Colon (tissue), 2 donors: ENCODE data around the gene UNC13B.
"Not testable (repeated sequence)": the region's sequence is repeated elsewhere in the genome, so short reads cannot be mapped to it uniquely, and the experiment has no call there.

Source experiments
- FAIRE-seq: peaks from 2 replicates; lab custom pipeline; 2012; peaks lifted over from hg19 to GRCh38; lab: Jason Lieb, UNC
- donor health status: control.
- donor health status: control.

Gene UNC13B

GRCh38 chr9:35163413-35163812, 1.6 kb downstream of the UNC13B start:
- FAIRE-seq: no peak

DNA sequence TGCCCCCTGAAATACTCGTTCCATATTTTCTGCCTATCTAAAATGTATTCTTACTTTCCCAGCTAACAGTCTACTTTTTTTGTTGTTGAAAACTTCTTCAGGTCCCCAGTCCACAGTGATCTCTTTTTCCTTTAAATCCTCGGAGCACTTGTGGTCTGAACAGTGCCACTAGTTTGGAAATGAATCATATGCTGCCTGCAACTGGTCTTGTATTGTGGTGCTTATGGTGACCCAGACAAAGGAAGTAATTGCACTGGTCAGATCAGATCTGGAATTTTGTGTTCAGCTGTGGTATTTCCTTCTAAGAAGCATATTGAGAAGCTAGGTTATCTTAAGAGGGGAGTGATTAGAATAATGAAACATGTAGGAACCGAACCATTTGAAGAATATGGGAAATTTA, 2.9 kb downstream of the UNC13B start:
- no peak for FAIRE-seq

GRCh38 chr9:35167429-35167828, 5.6 kb downstream of the UNC13B start:
- not testable (repeated sequence) for FAIRE-seq

DNA sequence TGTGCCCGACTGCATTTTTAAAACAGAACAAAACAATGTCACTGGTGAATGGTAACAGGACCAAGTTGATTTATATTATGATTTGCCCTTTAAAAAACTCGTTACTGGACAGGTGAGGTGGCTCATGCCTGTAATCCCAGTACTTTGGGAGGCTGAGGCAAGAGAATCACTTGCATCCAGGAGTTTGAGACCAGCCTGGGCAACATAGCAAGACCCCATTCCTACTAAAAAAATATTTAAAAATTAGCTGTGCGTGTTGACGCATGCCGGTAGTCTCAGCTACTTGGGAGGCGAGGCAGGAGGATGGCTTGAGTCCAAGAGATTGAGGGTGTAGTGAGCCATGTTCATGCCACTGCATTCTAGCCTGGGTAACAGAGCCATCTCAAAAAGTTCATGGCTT, 7.2 kb downstream of the UNC13B start:
- no peak for FAIRE-seq

DNA sequence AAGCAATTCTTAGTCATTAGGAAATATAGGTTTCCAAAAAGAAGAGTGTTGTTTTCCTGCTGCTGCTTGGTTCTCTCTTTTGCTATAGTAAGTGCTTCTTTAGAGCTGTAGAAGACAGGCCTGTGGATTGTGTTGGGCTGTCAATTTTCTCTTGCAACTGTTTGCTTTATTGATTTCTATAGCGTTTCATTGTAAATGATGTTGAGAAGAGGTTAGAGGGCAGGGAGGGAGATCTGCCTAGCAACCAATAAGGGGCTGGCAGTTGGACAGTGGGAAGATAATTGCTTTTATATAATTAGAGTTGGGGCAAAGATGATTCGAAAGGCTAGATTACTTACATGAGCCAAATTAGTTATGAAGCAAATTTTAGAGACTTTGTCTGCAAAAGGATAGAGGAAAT, 11.1 kb downstream of the UNC13B start:
- no peak for FAIRE-seq

DNA sequence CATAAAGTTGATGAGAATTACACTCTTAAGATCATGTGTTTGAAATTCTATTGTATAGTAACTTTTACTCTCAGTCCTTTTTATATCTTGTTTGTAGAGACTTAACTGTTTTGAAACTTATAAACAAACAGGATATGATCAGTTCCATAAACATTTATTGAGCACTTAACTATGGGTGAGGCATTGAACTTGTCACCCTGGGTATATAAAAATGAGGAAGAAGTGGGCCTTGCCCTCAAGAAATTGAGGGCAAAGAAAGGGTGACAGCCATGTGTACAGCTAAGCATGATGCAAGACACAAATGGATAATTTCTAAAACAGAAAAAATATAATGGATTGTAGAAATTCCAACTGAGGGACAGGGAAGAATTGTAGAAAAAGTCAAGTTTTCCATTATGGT, 15.7 kb downstream of the UNC13B start:
- peak; percentile 96 for FAIRE-seq

DNA sequence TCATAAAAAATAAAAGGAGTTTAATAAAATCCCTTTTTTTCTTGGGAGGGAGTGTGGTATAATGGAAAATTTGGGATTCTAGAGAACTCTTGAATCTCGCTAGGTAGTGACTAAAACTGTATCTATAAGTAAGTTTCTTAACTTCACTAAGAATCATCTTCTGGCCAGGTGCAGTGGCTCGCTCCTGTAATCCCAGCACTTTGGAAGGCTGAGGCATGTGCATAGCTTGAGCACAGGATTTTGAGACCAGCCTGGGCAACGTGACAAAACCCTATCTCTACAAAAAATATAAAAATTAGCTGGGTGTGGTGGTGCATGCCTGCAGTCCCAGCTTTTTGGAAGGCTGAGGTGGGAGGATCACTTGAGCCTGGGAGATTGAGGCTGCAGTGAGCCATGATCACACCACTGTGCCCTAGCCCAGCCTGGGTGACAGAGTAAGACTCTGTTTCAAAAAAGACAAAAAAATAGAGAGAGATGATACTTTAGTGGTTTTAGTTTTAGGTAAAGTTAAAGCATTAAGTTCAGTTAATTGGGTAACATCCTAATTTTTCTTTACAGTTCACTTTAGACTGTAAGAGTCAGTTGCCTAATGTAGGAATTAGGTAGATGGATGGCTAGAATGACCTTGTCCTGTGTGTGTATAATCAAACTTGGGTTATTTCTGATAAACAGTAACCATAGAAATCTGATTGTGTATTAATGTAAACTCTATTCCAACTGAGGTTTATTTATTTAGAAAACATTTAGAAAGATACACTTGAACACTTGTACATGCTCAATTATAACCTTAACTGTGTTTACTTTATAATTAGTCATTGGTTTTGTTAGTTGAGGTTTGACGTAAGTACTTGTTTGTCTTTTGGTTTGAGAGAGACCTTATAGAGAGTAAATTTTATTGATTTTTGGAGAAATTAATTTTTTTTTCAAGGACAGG, 17.8 kb downstream of the UNC13B start:
- FAIRE-seq: peak; percentile 64

GRCh38 chr9:35180801-35181200, 19.0 kb downstream of the UNC13B start:
- FAIRE-seq: no peak

- FAIRE-seq: not testable (repeated sequence)
Measured at GRCh38 chr9:35182401-35182800, 20.6 kb downstream of the UNC13B start.

GRCh38 chr9:35182996-35183754, 21.4 kb downstream of the UNC13B start:
- not testable (repeated sequence) for FAIRE-seq

GRCh38 chr9:35183755-35184480, 22.1 kb downstream of the UNC13B start:
- FAIRE-seq: not testable (repeated sequence)

DNA sequence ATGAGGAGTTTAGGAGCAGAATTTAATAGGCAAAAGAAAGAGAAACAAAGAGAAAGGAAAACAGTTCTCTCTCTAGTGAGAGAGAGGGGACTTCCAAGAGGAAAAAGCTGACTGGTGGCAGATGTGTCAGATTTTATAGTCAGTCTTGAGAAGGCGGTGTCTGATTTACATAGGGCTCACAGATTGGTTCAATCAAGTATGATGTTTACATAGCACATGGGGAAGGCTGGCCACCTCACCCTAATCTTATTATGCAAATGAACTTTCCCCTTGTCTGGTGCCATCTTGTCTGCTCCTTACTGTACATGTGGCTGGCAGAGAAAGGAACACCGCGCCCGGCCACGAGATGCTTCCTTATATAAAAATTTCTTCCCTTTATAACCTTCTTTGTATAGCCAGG, 24.7 kb downstream of the UNC13B start:
- no peak for FAIRE-seq

- no peak for FAIRE-seq
Measured at GRCh38 chr9:35190203-35190602, 28.4 kb downstream of the UNC13B start.

DNA sequence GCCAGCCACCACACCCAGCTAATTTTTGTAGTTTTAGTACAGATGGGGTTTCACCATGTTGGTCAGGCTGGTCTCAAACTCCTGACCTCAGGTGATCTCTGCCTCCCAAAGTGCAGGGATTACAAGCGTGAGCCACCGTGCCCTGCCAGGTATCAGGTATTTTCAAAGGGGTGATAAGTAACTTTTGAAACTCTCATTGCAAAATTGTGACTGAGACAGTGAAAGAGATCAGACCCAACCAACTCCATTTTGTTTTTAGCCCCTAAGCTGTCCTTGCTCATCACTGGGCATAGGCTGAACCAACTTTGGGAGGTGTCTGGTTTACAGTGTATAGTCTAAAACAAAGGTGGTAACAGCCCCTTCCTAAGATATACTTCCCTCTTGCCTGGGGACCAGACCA, 29.3 kb downstream of the UNC13B start:
- no peak for FAIRE-seq

- no peak for FAIRE-seq
Measured at GRCh38 chr9:35193762-35194161, 32.0 kb downstream of the UNC13B start.

- FAIRE-seq: no peak
Measured at GRCh38 chr9:35195683-35196082, 33.9 kb downstream of the UNC13B start.

DNA sequence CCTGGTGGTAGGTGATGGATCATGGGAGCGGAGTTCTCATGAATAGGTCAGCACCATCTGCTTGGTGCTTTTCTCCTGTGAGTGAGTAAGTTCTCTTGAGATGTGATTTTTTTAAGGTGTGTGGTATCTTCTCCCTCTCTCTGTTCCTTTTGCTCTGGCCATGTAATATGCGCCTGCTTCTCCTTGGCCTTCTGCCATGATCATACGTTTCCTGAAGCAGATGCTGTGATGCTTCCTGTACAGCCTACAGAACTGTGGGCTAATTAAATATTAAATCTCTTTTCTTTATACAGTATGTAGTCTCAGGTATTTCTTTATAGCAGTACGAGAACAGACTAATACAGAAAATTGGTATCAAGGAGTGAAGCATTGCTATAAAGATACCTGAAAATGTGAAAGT, 36.4 kb downstream of the UNC13B start:
- no peak for FAIRE-seq

DNA sequence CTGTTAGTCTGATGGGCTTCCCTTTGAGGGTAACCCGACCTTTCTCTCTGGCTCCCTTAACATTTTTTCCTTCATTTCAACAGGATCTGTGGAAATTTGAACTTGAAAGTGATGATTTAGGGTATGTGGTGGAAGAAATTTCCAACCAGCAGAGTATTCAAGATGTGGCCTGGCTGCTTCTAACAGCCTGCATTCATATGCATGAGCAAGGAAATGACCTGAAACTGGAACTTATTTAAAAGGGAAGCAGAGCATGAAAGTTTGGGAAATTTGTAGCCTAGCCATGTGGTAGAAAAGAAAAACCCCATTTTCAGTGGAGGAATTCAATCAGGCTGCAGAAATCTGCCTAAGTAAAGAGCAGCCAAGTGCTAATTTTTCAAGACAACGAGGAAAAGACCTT, 41.7 kb downstream of the UNC13B start:
- FAIRE-seq: no peak

GRCh38 chr9:35205340-35205739, 43.5 kb downstream of the UNC13B start:
- no peak for FAIRE-seq

DNA sequence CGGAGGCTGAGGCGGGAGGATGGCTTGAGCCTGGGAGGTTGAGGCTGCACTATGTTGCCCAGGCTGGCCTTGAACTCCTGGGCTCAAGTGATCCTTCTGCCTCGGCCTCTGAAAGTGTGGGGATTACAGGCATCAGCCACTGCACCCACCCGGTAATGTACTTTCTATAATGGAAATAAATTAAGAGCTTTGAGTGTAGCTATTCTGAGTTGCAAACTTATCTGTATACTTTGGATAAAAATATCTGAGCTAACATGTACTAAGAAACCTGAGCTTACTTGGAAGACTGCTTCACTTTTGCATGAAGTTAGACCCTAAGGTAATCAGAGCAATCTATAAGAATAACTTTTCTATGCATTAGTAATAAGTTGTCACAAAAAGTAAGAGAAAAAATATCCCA, 50.0 kb downstream of the UNC13B start:
- FAIRE-seq: no peak

GRCh38 chr9:35220659-35221338, 59.0 kb downstream of the UNC13B start:
- FAIRE-seq: no peak

DNA sequence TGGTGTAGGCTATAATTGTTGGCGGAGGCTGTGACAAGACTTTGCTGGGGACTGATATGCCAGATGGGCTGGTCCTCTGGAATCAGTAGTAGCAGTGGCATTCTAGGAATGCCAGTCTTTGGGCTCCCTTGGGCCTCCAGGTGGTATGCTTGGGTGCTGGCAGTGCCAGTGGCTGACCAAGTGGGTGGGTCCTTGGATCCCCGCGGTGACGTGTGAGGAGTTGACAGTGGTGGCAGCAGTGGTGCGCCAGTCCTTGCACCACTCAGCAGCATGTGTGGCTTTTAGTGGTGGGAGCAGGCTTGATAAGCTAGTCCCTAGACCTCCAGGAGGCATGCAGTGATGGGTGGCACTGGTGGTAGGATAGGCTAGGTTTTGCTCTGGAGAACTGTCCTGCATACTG, 63.9 kb downstream of the UNC13B start:
- no peak for FAIRE-seq
